ENCODE data around the gene VAV2.

Gene VAV2

DNA sequence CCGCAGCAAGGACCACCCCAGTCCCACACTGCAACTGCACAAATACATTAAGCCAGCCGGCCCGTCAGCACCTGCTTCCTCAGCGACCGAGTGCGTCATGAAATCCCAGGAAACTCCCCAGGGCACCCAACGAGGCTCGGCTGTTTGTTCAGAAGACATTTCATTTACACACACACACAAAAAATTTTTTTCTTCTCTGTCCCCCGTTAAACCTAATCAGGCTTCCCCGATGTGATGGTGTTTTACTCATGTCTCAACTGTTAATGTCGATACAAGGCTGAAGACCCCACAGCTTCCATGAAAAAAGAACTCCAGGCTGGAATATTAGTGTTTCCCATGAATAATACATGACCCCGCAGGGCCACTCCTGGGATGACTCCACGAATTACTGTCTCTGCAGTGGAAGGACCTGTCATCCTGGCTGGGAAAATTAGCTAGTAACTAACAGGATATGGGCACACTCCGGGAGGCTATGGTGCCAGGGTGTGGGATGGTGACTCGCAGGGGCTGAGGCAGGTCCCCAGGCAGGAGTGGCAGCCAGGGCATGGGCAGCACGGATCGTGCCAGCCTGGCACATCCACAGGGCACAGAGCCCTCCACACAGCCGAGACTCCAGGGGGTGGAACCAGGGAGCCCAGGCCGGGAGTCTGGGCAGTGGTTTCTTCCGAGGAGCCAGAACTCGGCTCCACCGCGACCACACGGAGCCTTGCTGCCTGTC is 102.4 kb downstream of the VAV2 start:
- DNase-seq (ENCODE audit: low spot score), result no peak

DNA sequence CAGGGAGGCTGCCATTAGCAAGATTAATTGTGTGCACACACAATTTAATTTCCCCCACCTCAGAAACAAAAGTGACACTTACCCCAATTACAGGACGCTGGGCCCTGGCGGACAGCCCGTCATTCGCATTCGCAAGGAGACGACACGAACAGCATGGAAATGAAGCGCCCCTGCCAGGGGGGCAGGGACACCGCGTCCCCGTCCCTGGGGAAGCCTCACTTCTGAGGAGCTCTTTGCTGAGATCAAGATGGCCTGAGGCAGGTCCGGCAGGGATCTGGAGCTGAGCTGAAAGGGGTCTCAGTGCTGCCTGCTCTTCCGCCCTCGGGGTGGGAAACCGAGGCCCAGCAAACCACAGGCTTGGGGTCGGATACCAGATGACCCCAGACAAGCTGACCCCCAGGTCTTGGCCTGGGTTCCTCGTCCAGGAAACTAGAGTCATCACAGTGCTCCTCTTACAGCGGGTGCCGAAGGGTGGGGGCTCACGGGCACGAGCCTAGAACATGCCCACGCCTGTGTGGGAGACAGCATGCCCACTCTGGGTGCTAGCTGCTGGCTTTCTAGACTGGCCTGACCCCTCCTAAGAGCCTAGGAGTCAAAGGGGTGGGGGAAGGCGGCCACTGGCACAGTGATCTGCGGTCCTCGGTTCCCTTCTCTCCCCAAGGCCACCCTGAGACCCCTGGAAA is 103.2 kb downstream of the VAV2 start:
- no peak for DNase-seq (ENCODE audit: low spot score)

DNA sequence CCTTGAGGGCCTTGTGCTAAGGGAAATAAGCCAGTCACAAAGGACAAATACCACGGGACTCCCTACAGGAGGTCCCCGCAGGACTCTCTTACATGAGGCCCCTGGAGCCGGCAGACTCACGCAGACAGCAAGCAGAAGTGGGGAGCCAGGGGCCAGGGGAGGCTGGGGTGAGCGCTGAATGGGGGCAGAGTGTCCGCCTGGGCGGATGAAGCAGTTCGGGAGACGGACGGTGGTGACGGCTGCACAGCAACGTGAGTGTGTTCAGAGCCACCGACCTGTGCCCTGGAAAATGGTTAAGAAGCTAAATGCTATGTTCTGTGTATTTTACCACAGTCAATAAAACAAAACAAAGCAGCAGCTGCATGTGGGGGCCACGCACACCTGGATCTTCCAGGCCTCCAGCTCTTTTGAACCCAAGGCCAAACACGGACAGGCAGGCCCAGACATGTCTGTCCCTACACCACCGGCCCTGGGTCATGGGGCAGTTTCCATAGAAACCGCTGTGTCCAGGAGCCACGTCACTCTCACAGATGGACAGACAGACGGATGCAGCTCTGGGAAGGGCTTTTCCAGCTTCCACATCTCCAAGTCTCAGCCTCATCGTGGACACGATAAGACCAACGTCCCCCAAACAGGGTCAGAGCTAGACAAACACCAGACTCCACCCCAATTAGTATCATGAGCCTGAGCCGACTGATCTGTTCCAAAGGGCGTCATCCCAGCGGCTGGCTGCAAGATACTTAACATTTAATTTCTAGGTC is 103.9 kb downstream of the VAV2 start:
- no peak for DNase-seq (ENCODE audit: low spot score)

DNA sequence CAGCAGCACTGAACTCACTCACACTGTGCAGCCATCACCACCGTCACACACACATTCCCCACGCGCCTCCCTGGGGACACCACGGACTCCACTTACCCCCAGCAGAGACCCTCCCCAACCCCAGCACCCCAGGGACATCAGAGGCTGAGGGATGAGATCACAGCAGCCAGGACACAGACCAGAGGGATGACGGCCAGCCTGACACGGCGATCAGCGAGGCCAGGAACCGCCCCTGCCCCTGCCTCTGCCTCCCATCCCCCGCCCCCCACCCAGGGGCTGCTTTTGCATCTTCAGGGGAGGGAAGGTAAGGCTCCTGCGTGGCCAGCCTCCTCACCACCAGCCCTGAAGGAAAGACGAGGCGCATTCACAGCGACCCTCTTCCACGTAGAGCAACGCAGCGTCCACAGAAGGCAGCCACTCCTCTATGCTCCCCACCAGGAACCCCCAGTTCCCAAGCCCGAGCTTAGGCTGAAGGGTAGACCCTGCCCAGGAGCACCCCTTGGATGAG is 104.5 kb downstream of the VAV2 start:
- DNase-seq (ENCODE audit: low spot score), result no peak

DNA sequence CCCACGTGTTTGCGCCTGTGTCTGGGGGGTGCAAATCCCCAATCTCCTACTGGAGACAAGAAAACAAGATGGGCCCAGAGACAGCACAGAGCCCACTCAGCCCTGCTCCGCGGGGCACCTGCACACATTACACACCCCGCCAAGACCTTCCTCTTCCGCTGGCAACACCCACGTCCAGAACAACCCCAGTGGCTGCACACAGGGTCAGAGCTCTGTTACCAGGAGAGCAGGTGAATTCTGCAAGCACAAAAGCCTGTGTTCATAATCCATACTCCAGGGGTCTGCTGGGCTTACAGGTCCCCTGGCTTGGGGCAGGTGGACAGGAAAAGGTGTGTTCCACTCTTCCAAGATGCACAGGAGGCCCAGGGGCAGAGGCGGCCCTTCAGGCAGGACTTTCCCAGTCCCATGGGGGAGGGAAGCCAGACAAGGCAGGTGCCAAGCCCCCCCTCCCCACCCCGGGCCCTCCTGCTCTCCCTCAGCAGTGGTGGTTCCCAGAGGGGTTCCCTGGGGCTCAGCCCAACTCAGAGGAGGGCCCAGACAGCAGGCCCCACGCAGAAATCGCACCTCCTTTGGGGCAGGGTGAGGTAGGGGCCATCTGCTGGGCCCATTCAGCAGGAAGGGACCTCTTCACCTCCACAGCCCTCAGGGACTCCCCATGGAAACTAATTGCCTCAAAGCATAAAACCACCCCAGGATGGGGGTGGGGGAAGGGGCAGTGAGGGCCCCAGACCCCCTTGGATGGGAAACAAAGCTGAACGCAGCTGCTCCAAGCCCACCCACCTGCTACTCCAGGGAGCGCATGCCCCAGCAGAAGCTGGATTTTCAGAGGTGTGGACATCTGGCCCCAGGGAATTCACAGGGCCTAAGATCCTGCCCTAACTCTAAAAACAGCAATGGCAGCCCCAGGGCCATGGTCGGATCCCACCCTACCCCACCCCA is 105.3 kb downstream of the VAV2 start:
- no peak for DNase-seq (ENCODE audit: low spot score)

DNA sequence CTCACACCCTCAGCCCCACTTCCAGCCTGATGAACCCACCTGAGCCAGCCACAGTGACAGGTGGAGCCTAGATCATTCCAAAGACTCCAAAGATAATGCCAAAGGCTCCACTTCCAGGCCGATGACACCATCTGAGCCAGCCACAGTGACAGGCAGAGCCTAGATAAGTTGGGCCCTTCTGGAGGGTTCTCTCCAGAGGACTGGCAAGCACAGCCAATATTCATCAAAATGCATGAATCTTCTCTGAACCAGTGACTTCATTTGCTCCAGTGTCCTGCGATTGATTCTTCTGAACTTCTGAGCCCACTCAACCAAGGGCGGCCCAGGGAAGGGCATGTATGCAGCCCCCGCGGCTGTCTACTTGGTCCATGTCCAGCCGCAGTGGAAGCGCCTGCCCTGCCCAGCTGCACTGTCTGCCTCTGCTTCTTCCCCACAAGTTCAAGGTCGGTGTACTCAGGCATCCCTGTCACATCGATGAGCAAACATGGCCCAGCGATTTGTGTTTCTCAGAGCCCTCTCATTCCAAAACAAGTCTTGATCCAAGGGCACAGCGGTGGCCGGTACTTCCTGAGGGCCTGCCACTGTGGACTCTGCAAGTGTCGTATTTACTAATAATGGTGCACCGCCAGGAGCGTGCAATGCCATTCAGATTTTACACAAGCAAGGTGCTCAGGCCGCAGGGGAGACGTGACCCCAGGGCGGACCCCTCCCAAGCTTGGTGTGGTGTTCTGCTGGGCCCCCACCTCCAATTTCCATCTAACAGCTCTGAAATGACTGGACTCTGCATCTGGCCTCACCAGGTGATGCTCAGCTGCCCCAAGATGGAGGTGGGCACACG is 107.0 kb downstream of the VAV2 start:
- DNase-seq (ENCODE audit: low spot score), result no peak

DNA sequence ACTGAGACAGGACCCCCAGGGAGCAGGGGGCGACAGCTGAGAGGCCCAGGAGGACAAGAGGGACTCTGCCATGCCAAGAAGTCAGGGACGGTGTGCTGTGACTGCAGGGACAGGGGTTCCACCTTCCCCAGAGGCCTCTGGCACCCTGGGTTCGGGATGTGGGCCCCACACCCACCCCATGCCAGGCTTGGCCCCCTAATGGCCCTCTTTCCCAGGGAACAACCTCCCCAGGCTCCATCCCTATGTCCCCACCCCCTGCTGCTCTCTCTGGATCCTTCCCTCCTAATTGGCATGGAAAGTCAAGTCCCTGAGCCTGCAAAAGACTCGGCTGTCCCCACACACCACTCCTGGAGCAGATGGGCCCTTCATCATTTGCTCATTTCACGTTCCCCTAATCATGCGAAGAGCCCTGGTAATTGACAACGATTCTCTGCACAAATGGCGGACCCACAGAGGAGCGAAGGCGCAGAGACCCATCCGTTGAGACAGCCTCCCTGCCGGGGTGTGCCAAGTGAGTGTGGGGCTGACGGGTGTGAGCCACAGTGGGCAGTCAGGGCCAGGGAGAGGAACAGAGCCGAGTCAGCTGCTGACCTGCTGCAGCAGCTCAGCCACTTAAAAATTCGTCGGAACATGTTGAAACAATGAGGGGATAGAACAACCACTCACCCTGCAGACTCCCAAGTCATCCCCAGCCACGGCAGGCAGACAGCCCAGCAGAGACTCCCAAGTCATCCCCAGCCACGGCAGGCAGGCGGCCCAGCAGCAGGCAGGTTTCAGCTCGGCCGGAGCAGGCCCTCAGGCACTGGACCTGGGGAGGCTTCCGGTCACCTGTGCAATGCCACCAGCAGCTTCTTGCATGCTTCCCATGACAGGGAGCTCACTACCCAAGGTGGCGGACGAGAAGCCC is 109.0 kb downstream of the VAV2 start:
- DNase-seq (ENCODE audit: low spot score), result no peak

DNA sequence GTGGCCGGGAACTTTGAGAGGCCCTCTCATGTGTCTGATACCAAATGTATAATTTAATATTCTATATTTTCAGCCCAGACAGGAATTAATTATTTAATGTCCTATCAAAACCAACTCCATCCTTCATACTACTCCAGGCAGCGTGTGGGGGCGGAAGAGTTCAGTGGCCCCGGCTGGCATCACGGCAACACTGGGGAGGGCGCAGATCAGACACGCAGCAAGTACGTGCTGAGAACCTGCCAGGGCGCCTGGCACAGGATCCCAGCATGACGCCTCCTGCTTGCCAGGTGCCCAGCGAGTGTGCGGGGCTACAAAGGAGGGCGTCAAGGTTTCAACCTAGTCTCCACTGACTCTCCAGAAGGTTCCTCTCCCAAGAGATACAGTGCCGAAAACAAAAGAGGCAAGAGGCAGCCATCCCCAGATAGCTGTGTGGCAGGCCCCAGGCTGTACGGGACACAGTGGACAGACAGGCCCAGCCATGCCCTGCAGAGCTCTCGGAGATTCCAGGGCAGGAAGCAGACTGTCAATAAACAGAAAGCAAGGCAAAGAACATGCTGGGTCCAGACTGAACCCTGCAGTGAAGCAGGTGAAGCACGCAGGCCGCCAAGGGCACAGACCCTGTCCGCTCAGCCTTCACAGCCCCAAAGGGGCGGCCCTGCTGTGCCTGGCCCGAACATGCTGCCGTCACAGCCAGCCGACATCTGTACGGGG is 110.3 kb downstream of the VAV2 start:
- DNase-seq (ENCODE audit: low spot score), result no peak

DNA sequence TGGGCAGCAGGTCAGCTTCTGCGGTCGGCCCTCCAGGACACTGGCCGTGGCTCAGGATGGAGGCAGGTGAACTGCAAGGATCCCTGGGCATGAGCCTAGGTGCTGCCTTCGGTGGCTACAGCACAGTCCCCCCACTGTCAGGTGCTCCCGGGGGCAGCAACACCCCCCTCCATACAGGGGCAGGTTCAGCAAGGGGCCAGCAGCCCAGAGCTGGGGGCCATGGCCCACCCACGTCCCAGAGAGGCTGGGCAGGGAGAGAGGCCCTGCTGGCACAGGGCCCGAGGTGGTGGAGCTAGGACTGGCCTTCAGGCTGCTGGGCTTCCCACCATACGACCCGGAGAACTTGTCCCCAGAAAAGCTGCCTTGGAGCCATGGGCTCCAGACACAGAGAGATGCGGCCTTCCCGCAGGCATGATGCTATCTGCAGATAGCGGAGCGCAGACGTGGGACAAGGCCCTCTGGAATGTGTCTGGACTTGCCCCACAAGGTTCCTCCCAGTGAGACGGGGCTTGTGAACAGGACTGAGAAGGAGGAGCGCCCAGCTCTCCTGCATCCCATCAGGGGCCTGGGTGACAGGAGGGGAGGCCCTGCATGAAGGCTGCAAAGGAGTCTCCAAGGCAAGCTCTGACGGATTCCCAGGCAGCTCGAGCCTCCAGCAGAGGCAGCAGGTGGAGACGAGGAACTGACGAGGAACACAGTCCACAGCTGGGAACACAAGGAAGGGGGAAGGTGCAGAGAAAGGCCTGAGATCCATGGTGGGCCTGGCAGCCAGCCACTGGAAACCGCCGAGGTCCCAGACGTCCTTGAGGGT is 111.1 kb downstream of the VAV2 start:
- no peak for DNase-seq (ENCODE audit: low spot score)

DNA sequence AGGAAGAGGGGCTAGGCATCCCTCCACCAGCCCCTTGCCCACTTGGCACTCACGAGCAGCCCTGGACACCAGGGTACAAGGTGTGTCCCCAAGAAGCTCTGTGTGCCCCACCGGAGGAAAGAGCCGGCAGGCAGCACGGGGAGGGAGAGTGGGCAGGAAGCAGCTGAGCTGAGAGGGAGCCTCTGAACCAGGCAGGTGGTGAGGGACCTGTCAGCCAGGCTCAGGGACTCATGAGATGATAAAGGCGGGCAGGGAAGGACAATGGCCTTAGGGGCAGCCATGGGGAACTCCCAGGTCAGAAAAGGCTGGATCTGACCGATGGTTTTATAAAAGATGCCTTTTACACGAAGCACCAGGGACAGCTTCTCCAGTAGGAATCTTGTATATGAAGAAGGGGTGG is 112.0 kb downstream of the VAV2 start:
- no peak for DNase-seq (ENCODE audit: low spot score)

DNA sequence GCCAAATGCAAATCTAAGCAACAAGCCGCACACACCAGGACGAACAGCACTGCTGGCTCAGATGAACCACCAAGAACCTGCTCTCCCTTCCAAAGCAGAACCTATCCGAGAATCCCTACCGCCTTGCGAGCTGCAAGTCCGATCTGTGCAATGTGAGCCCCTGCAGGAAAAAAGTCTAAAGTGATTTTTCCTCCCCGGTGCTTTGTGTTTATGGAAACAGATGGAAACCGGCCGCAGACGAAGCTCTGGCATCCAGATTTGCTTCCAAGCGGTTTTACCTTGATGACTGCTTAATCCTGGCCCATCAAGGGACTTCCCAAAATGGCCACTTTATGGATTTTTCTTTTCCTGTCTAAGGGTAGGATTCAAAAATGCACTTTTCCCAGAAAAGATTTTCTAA is 112.5 kb downstream of the VAV2 start:
- DNase-seq (ENCODE audit: low spot score), result no peak

DNA sequence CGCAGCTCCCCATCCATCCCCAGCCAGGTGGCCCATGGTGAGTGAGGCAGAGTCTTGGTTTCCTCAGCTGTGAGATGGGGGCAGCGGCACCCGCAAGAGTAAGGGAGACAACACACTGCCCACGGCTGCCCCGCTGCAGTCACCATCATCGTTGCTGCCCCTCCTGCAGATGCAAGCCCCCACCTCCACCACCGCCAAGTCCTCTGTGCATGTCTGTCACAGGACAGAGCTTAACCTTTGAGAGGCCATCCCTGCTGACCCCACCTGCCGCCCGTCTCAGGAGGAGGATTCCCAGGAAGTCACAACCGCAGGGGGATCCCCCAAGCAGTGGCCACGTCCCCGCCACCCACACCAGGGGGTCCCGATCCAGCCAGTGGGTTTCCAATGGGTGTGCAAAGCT is 113.7 kb downstream of the VAV2 start:
- DNase-seq (ENCODE audit: low spot score), result no peak

DNA sequence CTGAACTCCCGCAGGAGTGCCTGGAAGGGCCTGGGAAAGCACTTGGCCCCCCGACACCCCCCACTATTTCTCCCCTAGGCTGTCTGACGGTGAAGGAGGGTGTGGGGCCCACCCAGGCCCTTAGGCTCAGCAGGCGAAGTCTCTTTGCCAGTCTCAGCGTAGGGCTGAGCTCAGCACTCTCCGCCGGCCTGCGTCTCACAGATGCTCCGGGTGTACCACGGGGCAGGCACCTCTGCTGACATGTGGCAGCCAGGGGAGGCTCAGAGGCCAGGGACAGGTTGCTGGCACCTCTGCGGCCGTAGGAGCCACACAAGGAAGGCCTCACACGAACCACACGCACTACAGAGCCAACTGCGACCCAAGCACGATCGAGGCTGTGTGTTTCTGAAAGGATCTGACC is 114.2 kb downstream of the VAV2 start:
- no peak for DNase-seq (ENCODE audit: low spot score)

DNA sequence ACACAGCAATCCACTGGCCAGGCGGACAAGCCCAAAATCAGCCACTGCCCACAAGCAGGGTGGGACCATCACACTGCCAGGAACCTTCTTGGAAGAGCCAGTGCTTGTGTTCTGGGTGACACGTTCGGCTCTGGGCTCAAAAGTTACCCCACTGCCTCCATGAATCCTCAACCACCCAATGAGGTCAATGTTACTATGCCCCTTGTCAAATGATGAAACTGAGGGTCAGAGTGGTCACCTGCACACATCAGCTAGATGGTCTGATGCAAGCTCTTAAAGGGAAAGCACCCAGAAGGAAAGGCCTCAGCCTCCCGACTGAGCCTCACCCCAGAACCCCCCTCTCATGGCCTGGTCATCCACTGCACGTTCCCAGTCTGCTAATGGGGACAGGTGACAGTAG is 114.8 kb downstream of the VAV2 start:
- no peak for DNase-seq (ENCODE audit: low spot score)

DNA sequence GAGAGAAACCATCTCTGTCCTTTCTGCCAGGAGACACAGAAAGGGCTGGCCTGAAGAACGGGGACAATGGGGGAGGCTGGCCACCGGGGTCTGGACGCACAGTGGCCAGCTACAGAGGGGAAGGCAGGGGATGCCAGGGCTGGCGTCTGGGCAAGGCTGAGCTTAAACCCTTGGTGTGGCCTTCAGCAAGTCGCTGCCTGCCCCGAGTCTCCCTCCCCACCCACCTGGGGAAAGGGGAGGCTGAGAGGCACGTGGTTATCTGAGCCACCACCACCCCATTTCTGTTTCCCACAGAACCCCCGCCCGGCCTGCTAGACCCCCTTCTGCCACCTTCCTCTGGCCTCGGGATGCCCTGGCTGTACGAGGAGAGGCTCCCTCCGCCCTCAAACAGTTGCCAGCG is 115.3 kb downstream of the VAV2 start:
- no peak for DNase-seq (ENCODE audit: low spot score)

DNA sequence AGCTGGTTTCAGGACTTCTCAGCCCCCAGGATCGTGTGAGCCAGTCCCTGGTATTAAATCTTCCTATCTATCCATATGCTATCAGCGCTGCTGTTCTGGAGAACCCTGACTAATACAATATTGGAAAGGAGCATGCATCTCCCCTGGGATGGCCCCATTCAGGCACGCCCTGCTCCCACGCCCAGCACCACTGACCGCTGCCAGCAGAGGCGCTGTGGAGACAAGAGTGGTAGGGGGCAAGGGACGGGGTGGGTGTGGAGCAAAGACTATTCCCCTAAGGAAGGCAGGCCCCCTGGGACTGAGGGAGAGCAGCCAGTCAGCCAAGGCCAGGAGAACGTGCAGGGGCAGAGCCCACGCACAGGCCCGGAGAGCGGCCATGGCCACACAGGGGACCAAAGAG is 116.0 kb downstream of the VAV2 start:
- DNase-seq (ENCODE audit: low spot score), result no peak

DNA sequence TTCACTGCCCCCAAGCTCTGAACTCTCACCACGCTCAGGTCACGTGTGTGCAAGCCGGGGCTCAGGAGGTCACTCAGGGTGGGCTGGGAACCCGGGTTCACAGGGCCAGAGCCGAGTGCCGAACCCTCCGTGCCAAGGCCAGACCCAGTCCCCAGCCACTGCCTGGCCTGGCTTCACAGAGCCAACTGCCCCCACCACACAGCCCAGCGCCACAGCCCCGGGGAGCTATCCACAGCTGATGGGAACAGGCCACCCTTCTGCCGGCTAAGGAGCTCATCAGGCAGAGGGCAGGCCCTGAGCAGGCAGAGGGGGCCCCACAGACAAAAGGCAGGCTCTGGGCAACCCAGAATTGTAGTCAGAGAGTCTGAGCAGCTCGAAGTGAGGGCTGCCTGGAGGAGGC is 117.0 kb downstream of the VAV2 start:
- no peak for DNase-seq (ENCODE audit: low spot score)

DNA sequence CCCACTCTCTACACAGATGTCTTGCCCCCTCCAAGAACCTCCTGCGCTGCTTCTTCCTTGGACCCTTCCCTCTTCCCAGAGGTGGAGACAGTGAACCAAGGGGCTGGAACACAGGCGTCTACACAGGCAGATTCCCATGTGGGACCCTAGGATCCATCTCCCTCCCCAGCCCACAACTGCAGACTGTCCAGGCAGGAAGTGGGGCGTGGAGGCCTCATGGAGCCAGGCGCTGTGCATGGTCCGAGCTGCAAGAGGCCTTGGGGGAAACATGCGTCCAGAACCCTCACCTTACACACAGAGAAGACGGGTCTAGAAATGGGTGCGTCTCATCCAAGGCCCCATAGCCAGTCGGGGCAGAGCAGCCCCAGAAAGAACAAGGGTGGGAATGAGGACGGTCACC is 117.5 kb downstream of the VAV2 start:
- DNase-seq (ENCODE audit: low spot score), result no peak

Measured in left forelimb (tissue), 1 donor.